DMS153 treated with DMSO at 0.1 percent for 48 hours (cell line): ENCODE results near the gene TFDP3.

Experiments used
- DNase-seq: peaks from one replicate; lab custom pipeline; 2025; ENCODE audit not compliant: unreplicated experiment; lab: John Stamatoyannopoulos, UW

Gene TFDP3, protein sequence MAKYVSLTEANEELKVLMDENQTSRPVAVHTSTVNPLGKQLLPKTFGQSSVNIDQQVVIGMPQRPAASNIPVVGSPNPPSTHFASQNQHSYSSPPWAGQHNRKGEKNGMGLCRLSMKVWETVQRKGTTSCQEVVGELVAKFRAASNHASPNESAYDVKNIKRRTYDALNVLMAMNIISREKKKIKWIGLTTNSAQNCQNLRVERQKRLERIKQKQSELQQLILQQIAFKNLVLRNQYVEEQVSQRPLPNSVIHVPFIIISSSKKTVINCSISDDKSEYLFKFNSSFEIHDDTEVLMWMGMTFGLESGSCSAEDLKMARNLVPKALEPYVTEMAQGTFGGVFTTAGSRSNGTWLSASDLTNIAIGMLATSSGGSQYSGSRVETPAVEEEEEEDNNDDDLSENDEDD

DNA sequence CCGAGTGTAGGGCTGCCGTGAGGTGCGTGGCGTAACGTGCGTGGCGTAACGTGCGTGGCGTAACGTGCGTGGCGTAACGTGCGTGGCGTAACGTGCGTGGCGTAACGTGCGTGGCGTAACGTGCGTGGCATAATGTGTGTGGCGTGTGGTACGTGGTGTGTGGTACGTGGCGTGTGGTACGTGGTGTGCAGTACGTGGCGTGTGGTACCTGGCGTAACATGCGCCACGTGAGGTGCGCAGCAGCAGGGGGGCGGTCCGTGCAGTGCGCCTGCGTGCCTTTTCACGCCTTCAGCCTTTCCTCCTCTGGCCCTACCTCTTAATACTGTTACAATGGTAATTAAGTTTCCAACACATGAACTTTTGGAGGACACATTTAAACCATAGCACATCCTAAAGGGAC lies at the start of gene TFDP3:
TFDP3 (minus strand) TSS at position 26 of the 400 bp plus-strand sequence. CDS start 95 bp downstream, outside the sequence.
- DNase-seq, result no peak

- DNase-seq, result no peak
Observed at GRCh38 chrX:133267621-133268020, 49.5 kb upstream of the TFDP3 start.

DNA sequence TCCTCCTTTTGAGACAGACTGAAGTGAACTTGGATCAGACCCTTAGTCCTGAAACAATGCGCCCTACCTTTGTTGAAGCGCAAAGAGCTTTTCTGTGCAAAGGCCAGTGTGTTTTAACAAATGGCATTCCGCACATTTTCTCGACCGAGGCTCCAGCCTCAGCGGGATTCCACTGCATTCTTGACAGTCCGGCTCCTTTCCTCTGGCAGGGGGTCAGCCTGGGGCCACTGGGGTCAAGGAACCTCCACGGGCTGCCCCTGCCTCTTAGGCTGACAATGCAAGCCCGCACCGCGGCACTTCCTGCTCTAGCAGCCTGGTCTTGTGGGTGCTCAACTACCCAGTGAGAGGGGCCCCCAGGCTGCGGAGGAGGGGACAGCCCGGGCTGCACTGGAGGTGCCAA lies 47.2 kb upstream of the TFDP3 start:
- no peak for DNase-seq

DNA sequence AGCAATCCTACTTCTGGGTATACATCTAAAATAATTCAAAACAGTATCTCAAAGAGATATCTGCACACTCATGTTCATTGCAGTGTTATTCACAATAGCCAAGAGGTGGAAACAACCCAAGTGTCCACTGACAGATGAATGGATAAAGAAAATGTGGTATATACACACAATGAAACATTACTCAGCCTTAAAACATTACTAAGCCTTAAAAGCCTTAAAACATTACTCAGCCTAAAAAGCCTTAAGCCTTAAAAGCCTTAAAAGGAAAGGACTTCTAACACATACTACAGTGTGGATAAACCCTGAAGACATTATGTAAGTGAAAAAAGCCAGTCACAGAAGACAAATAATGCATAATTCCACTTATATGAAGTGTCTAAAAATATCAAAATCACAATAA lies 40.3 kb upstream of the TFDP3 start:
- no peak for DNase-seq

DNA sequence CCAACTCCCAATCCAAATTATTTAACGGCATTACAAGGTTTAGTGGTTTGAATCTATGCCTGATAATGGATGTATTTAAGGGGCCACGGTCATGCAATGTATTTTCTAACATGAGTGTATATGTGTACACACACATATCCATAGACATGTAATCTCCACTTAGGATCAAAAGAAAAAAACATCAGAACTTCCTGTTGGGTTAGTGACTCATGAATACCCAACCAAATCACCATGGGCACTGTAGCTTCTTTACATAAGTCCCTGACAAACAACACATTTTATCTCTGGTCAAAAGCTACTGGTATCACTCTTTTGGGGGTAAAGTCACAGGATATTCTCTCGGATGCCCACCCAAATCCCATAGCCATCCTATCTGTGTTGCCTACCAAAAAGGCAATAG lies 36.5 kb upstream of the TFDP3 start:
- no peak for DNase-seq

- DNase-seq, result no peak
Observed at GRCh38 chrX:133251204-133251603, 33.0 kb upstream of the TFDP3 start.

DNA sequence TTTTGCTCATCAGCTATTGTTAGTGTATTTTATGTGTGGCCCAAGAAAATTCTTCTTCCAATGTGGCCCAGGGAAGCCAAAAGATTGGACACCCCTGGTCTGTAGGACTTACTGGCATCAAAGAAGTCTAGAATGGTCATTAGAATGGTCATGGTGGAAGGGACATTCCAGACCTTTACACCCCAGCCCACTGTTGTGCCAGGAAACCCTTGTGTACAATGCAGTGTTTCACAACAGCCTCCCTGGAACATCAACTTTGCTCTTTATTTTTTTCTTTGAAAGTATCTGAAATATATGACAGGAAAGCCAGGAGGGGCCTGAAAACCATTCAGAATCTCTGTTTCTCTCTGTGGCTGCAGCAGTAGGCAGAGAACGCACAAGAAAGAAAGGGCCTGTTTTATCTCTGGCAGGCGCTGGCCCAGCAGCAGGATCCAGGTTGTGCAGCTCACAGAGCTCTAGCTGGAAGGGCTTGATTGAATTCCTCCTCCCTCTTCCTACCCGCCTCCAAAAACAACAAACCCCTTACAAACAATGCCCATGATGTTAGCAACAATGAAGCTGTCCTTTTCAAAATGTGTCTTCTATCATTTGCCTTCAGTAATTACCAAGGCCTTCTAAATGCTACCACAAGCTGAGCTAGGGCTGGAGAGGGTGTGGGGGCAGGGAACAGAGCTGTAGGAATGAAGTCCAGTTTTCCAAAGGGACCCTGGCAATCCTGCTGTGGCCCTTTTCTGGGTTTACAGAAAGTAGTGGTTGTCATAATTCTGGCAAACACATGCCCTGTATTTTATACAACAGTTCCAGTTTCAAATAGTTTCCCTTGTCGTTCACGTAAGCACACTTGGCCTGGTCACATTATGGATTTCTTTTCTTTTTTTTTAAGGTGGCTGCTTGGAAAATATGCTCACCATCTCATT lies 32.3 kb upstream of the TFDP3 start:
- no peak for DNase-seq

GRCh38 chrX:133249266-133250058 lies 31.3 kb upstream of the TFDP3 start:
- DNase-seq, result no peak

DNA sequence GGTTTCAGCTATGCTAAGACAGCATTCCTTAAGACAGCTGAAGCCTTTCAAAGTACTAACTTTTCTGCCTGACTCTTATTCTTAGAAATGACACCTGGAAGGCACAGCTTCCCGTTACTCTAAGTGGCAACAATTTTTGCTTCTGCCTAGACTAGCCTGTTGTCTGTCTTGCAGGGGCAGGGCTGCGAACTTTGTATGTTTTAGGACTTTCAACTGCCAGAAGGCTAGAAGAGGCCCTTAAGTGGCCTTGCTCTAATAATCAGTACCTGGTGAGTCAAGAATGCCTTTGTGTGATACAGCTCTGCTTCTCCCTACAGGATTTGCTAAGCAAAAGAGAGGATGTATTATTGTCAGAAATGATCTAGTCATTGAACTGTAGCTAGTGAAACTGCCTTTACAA lies 30.0 kb upstream of the TFDP3 start:
- DNase-seq, result no peak

GRCh38 chrX:133246921-133247320 lies 28.8 kb upstream of the TFDP3 start:
- no peak for DNase-seq

DNA sequence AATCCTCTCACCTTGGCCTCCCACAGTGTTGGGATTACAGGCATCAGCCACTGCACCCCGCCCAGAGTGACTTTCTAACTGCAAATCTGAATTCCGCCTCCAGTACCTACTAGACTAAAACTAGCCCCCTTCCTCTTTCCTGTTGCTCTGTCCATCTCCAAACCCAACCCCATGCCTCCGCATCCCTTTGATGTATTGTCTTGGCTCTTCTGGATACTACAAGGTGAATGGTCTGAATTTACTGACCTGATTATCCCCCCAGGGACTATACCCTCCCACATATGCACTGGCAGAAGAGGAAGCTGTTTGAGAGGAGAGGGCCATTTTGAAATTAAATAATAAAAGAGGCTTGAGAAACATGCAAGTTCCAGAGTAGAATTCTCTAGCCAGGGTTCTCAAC lies 17.7 kb upstream of the TFDP3 start:
- DNase-seq, result no peak

DNA sequence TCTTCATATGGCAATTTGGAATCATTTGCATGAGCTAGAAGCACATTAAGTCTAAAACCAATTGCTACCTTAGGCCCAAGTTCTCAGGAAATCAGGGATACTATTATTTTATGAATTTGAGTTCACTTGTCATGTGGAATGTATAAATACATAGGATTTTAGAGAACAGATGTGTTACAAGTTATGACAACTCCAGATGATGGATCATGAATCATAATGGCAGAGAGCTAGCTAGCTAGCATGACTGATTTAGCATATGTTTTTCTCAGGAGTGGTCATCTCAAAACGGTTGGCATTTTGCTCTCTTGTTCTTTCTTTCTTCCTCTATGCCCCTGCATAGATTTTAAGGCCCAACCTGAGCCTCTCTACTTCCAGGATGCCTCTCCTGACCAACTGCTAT lies 14.2 kb upstream of the TFDP3 start:
- no peak for DNase-seq

DNA sequence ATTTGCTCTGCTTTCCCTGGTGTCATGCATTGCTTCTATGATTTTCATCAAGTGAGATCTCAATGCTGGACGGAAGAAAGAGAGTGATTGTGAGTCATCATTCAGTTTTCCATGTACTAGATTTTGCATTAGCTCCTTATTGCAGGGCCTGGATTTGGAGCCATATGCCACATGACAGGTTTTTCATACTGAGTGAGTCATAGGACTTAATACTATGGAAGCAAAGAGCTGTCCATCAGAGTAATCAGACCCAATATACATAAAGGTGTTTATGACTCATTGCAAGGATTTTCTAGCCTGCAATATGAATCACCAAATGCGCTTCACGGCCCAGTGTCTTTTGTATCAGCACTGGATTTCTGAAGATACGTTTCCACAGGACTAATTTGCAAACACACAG lies 11.2 kb upstream of the TFDP3 start:
- DNase-seq, result no peak

DNA sequence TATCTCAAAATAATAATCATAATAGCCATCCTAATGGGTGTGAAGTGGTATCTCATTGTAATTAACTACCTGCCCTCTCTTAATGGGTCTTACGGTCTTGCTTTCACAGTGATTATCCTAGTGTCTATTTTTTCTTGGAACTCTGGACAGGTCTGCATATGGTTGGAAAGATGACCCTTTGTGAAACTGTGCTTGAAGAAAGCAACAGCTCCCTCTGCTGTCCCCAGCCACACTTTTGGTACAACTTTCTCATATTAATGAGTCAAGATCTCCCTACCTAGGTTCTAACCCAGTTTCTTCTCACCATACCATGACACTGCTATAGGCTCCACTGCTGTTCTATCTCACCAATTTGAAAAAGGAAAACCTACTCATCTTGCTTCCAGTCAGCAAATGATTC lies 2.4 kb downstream of the TFDP3 start:
- DNase-seq, result no peak

- DNase-seq, result no peak
Observed at GRCh38 chrX:133215017-133215416, 3.1 kb downstream of the TFDP3 start.

- no peak for DNase-seq
Observed at GRCh38 chrX:133214301-133214700, 3.9 kb downstream of the TFDP3 start.

DNA sequence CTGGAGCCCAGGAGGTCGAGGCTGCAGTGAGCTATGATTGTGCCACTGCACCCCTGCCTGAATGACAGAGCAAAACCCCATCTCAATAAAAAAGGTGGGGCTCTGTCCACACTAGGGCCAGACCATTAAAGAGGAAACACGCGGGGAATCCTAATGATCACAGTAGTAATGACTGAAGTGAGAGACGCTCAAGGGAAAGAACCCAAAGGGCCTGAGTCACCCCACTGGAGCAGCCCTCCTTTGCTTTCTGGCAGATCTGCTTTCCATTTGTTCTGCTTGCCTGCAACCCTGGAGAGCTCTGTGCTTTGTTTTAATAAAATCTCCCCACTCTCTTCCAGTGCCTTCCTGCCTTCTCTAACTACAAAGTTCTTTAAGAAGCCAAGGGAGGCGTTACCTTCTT lies 5.0 kb downstream of the TFDP3 start:
- DNase-seq, result no peak

DNA sequence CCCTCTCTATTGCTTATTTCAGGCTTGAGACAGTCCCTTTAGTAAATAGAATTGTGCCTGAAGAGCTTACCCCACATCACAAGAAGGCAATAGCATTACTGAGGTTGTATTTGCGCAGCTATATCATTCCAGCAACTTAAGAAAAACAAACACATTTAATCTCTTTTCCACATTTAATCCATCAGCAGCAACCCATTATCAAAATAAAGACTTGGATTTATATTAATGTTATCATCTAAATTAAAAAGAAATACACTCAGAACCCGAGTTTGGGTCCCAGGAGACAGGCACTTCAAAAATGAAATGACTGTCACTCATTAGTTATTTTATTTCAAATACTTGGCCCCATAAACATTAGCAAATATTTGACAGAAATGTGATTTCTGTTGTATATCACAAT lies 10.4 kb downstream of the TFDP3 start:
- no peak for DNase-seq

- no peak for DNase-seq
Observed at GRCh38 chrX:133191739-133192039, 26.5 kb downstream of the TFDP3 start.

GRCh38 chrX:133190877-133191738 lies 27.0 kb downstream of the TFDP3 start:
- no peak for DNase-seq

GRCh38 chrX:133189195-133189594 lies 29.0 kb downstream of the TFDP3 start:
- no peak for DNase-seq
